SK-N-SH (cell line): ENCODE data around the gene MED26. TPM values are rescaled to one million over a fixed set of nuclear protein-coding genes. Genes with fewer than 3 reads are reported as not detected.

ENCODE experiments used
- CTCF ChIA-PET: fragments of 300-600, 350-600 bp; formaldehyde crosslinking; extraction: SDS; loops from one replicate; lab custom pipeline; 2021; lab: Yijun Ruan, JAX
- POLR2A ChIA-PET: fragments of 350-600 bp; sonication (Branson Sonifier 250); formaldehyde crosslinking; extraction: SDS; loops from one replicate; lab custom pipeline; 2020; ENCODE audit warnings: antibody characterized with exemption, inconsistent platforms; lab: Yijun Ruan, JAX
- DNase-seq: peaks from one replicate; pipeline ENCODE4 v3.0.0; 2012
- H2AFZ ChIP-seq: fragments of 200-600 bp; sonication (generic); 2 replicates; pipeline ENCODE4 v1.8.1; 2016; ENCODE audit warnings: antibody characterized with exemption, mild to moderate bottlenecking, low read depth
- H3F3A ChIP-seq: fragments of 200-600 bp; sonication (generic); replicated peaks from 2 replicates; pipeline ENCODE3; 2016; ENCODE audit warnings: antibody characterized with exemption, mild to moderate bottlenecking; ENCODE audit not compliant: insufficient read depth
- H3K27ac ChIP-seq, 2 experiments: fragments of 200-500 bp in 1 of 2; fragments of 200-600 bp in 1 of 2; sonication (Bioruptor generic) in 1 of 2; sonication (generic), shearing (Covaris generic) in 1 of 2; 2 replicates each; pipeline versions ENCODE4 v1.5.1 to v1.6.1; 2014 to 2016; ENCODE audit warnings: low read depth in 2 of 2, inconsistent platforms in 1 of 2, low read length in 1 of 2, mild to moderate bottlenecking in 1 of 2, mixed read lengths in 1 of 2
- H3K27me3 ChIP-seq: fragments of 200-600 bp; sonication (generic), shearing (Covaris generic); 2 replicates; pipeline ENCODE4 v1.6.1; 2016; ENCODE audit warnings: mixed run types; ENCODE audit not compliant: insufficient read depth
- H3K36me3 ChIP-seq, 2 experiments: fragments of 200-500 bp in 1 of 2; fragments of 200-600 bp in 1 of 2; sonication (Bioruptor generic) in 1 of 2; sonication (generic) in 1 of 2; replicated peaks in 1 of 2; 2 replicates each; pipeline versions ENCODE3 to v1.5.1; 2014 to 2016; ENCODE audit warnings: low read length in 1 of 2, mild to moderate bottlenecking in 1 of 2; ENCODE audit not compliant: insufficient read depth in 2 of 2, control insufficient read depth in 1 of 2
- H3K4me1 ChIP-seq, 2 experiments: fragments of 200-500 bp in 1 of 2; fragments of 200-600 bp in 1 of 2; sonication (Bioruptor generic) in 1 of 2; sonication (generic), shearing (Covaris generic) in 1 of 2; 2 replicates each; pipeline versions ENCODE4 v1.5.1 to v1.6.1; 2014 to 2016; ENCODE audit warnings: low read depth in 1 of 2, low read length in 1 of 2, mixed run types in 1 of 2; ENCODE audit not compliant: insufficient read depth in 2 of 2, control insufficient read depth in 1 of 2
- H3K4me2 ChIP-seq: fragments of 200-600 bp; sonication (generic), shearing (Covaris generic); 2 replicates; pipeline ENCODE4 v1.6.1; 2017; ENCODE audit warnings: mixed run types
- H3K4me3 ChIP-seq, 2 experiments: fragments of 200-500 bp in 1 of 2; fragments of 200-600 bp in 1 of 2; sonication (Bioruptor generic) in 1 of 2; sonication (generic), shearing (Covaris generic) in 1 of 2; 2 replicates each; pipeline versions ENCODE4 v1.5.1 to v1.8.1; 2014 to 2016; ENCODE audit warnings: low read depth in 2 of 2, inconsistent platforms in 1 of 2, low read length in 1 of 2, mild to moderate bottlenecking in 1 of 2, mixed read lengths in 1 of 2, moderate library complexity in 1 of 2
- H3K79me2 ChIP-seq: fragments of 200-600 bp; sonication (generic); 2 replicates; pipeline ENCODE4 v1.8.1; 2017; ENCODE audit warnings: mild to moderate bottlenecking; ENCODE audit not compliant: insufficient read depth
- H3K9ac ChIP-seq: fragments of 200-600 bp; sonication (generic); 2 replicates; pipeline ENCODE4 v1.6.1; 2017; ENCODE audit warnings: mixed run types
- H3K9me2 ChIP-seq: fragments of 200-600 bp; sonication (generic); 2 replicates; pipeline ENCODE4 v1.6.1; 2017; ENCODE audit warnings: mixed run types
- H3K9me3 ChIP-seq: fragments of 200-600 bp; sonication (generic); 2 replicates; pipeline ENCODE4 v1.6.1; 2017; ENCODE audit warnings: mixed run types, mild to moderate bottlenecking, moderate library complexity
- H4K20me1 ChIP-seq: fragments of 200-600 bp; sonication (generic); 2 replicates; pipeline ENCODE4 v1.6.1; 2017; ENCODE audit warnings: mild to moderate bottlenecking, mixed run types; ENCODE audit not compliant: insufficient read depth
- CHD2 ChIP-seq: fragments of 150-350 bp; IDR thresholded peaks from 2 replicates; pipeline ENCODE4 v1.6.1; 2018; ENCODE audit warnings: low read length; ENCODE audit not compliant: partially characterized antibody
- ELF1 ChIP-seq: IDR thresholded peaks from 2 replicates; pipeline ENCODE4 v1.4.0; 2012
- EP300 ChIP-seq, 2 experiments: IDR thresholded peaks; 2 replicates each; pipeline versions ENCODE4 v1.4.0 to v1.6.1; 2012; ENCODE audit warnings: borderline replicate concordance in 1 of 2, low read depth in 1 of 2, low read length in 1 of 2
- GABPA ChIP-seq: IDR thresholded peaks from 2 replicates; pipeline ENCODE4 v1.4.0; 2012; ENCODE audit warnings: low read depth, mild to moderate bottlenecking
- GATA2 ChIP-seq: sonication (generic); formaldehyde crosslinking; IDR thresholded peaks from 2 replicates; pipeline ENCODE4 v1.5.0; 2020; ENCODE audit warnings: mild to moderate bottlenecking, missing genetic modification reagents
- MAX ChIP-seq: IDR thresholded peaks from 2 replicates; pipeline ENCODE4 v1.4.0; 2012; ENCODE audit warnings: low read depth
- MXI1 ChIP-seq: IDR thresholded peaks from 2 replicates; pipeline ENCODE4 v1.6.1; 2012; ENCODE audit warnings: mild to moderate bottlenecking, low read depth, low read length, improper control_type of control experiment
- NRF1 ChIP-seq: IDR thresholded peaks from 2 replicates; pipeline ENCODE4 v1.6.1; 2012; ENCODE audit warnings: low read depth, mild to moderate bottlenecking, low read length
- POLR2AphosphoS5 ChIP-seq: IDR thresholded peaks from 2 replicates; pipeline ENCODE4 v1.6.1; 2012; ENCODE audit warnings: low read depth, low read length
- RFX5 ChIP-seq: IDR thresholded peaks from 2 replicates; pipeline ENCODE4 v1.6.1; 2012; ENCODE audit warnings: mild to moderate bottlenecking, improper control_type of control experiment, low read length
- RXRA ChIP-seq: IDR thresholded peaks from 2 replicates; pipeline ENCODE4 v1.4.0; 2012; ENCODE audit warnings: low read depth, mild to moderate bottlenecking, borderline replicate concordance
- SIN3A ChIP-seq: IDR thresholded peaks from 2 replicates; pipeline ENCODE4 v1.6.1; 2012; ENCODE audit warnings: low read depth, mild to moderate bottlenecking, low read length, moderate library complexity, borderline replicate concordance
- SMC3 ChIP-seq: IDR thresholded peaks from 2 replicates; pipeline ENCODE4 v1.6.1; 2012; ENCODE audit warnings: low read depth, low read length, improper control_type of control experiment
- TAF1 ChIP-seq: IDR thresholded peaks from 2 replicates; pipeline ENCODE4 v1.6.1; 2012; ENCODE audit warnings: low read depth, mild to moderate bottlenecking, low read length, moderate library complexity, borderline replicate concordance
- TCF12 ChIP-seq: IDR thresholded peaks from 2 replicates; pipeline ENCODE4 v1.4.0; 2012
- TEAD4 ChIP-seq: IDR thresholded peaks from 2 replicates; pipeline ENCODE4 v1.4.0; 2012; ENCODE audit warnings: mild to moderate bottlenecking, borderline replicate concordance; ENCODE audit not compliant: insufficient read depth
- YY1 ChIP-seq: IDR thresholded peaks from 2 replicates; pipeline ENCODE4 v1.4.0; 2012; ENCODE audit warnings: low read depth, mild to moderate bottlenecking
- WGBS: methylation state at CpG from one replicate; pipeline ENCODE4 v1.1.6; 2017; ENCODE audit warnings: low lambda C conversion rate; 5-methylcytosine and 5-hydroxymethylcytosine counted together
- polyA plus RNA-seq, 3 experiments: library from polyadenylated mRNA; depleted of rRNA; stranded (reverse); fragments of >200 nt; gene quantifications; 2 replicates each; pipeline ENCODE4 v1.2.3, GENCODE V29; 2012
- TF ChIP-seq, protein P1 (sequence below): IDR thresholded peaks from 2 replicates; pipeline ENCODE4 v1.6.1; 2012; ENCODE audit warnings: mild to moderate bottlenecking, low read depth, low read length, moderate library complexity

The MED26 gene
- polyA plus RNA-seq, 1 of the 3 experiments (the other 2 are of a cell fraction): 3.5 TPM

- TF ChIP-seq RFX5 (no peak), MXI1 (no peak), NRF1 (no peak)
- peaks cover 22 to 47% of the 10 kb centered on the region in 2 experiments for H3K36me3 ChIP-seq
- POLR2A ChIA-PET: interaction anchor here (1.0 to 1.6 kb wide), 5 partner anchors 9 to 388 kb away, joined by 3 to 10 read pairs (median 4); partner anchors contain the start of gene FAM32A
- H3K27me3 ChIP-seq: no peaks in the 10 kb centered on the region
- H3K9ac ChIP-seq: peak overlapping the region; percentile 83
- H3K9me2 ChIP-seq: no peaks in the 10 kb centered on the region
- peaks cover 10 to 30% of the 10 kb centered on the region in 2 experiments; a peak in 3 of 4 replicates for H3K4me1 ChIP-seq
- H3F3A ChIP-seq: no peaks in the 10 kb centered on the region
- no peaks in the 10 kb centered on the region for H3K9me3 ChIP-seq
- peak overlapping the region; percentile 83 to 96 for H3K4me3 ChIP-seq
- H3K27ac ChIP-seq: peak overlapping the region in 1 of 2 experiments; percentile 75; a peak in 1 of 4 replicates
- H4K20me1 ChIP-seq: peaks cover 45% of the 10 kb centered on the region
- H2AFZ ChIP-seq: no peak overlapping the region; the same call in 1 of the 2 replicates
- DNase-seq: no peak
- CTCF ChIA-PET: interaction anchor here (1.4 kb wide), 1 partner anchor 9 kb away, joined by 7 read pairs; no protein-coding TSS in a partner anchor
- H3K4me2 ChIP-seq: peak overlapping the region; percentile 95
- WGBS: 44% methylated on average over 13 of the region's 13 CpGs
- peaks cover 97% of the 10 kb centered on the region for H3K79me2 ChIP-seq
Observed at GRCh38 chr19:16573296-16573695, 54.7 kb downstream of the MED26 start.

- WGBS: 0% methylated on average over 38 of the region's 83 CpGs
- Histone ChIP-seq H3K27ac (peak within 1 kb of the TSS; percentile 75 to 80), H2AFZ (peak within 1 kb of the TSS; percentile 79), H3K79me2 (peaks cover 97% of the 10 kb centered on the region), H3K4me2 (peak within 1 kb of the TSS; percentile 95), H4K20me1 (peaks cover 40% of the 10 kb centered on the region), H3K9me3 (no peaks in the 10 kb centered on the region), H3K9me2 (no peaks in the 10 kb centered on the region), H3K36me3 (peaks cover 22 to 40% of the 10 kb centered on the region in 2 experiments), H3F3A (no peaks in the 10 kb centered on the region), H3K9ac (peak within 1 kb of the TSS; percentile 83), H3K4me3 (peak within 1 kb of the TSS; percentile 85 to 96), H3K27me3 (no peaks in the 10 kb centered on the region)
- peak; percentile 100 for DNase-seq
- POLR2A ChIA-PET: interaction anchor here (0.7 to 1.6 kb wide), 7 partner anchors 10 to 387 kb away, joined by 3 to 10 read pairs (median 4); partner anchors contain the start of genes FAM32A and MED26
- CTCF ChIA-PET: no interaction called here
- no peak for TF ChIP-seq SMC3
- peak in 1 of 2 experiments; percentile 9; a peak in 1 of 4 replicates for TF ChIP-seq EP300 (IDR thresholded peaks at IDR 0.05; ENCODE audit: borderline replicate concordance in 1 of 2, low read depth in 1 of 2, low read length in 1 of 2)
- TF ChIP-seq GABPA: peak; percentile 93
- peak; percentile 64 for TF ChIP-seq CHD2
- TF ChIP-seq GATA2 (CRISPR knock-in tag): no peak
- peak; percentile 96 for TF ChIP-seq ELF1
- no peak for TF ChIP-seq RXRA
- TF ChIP-seq TAF1: peak; percentile 88
- TF ChIP-seq MAX: peak; percentile 82; the same call in 1 of the 2 replicates
- peak; percentile 40; the same call in 1 of the 2 replicates for TF ChIP-seq SIN3A
- TF ChIP-seq MXI1: peak; percentile 90
- peak; percentile 73; the same call in 1 of the 2 replicates for TF ChIP-seq POLR2AphosphoS5
- no peak for TF ChIP-seq TEAD4
- 0 out of 2 replicates have a peak, but pooled peaks have one; percentile 13 for TF ChIP-seq TCF12
- TF ChIP-seq YY1: 0 out of 2 replicates have a peak, but pooled peaks have one; percentile 33
- TF ChIP-seq, protein P1, sequence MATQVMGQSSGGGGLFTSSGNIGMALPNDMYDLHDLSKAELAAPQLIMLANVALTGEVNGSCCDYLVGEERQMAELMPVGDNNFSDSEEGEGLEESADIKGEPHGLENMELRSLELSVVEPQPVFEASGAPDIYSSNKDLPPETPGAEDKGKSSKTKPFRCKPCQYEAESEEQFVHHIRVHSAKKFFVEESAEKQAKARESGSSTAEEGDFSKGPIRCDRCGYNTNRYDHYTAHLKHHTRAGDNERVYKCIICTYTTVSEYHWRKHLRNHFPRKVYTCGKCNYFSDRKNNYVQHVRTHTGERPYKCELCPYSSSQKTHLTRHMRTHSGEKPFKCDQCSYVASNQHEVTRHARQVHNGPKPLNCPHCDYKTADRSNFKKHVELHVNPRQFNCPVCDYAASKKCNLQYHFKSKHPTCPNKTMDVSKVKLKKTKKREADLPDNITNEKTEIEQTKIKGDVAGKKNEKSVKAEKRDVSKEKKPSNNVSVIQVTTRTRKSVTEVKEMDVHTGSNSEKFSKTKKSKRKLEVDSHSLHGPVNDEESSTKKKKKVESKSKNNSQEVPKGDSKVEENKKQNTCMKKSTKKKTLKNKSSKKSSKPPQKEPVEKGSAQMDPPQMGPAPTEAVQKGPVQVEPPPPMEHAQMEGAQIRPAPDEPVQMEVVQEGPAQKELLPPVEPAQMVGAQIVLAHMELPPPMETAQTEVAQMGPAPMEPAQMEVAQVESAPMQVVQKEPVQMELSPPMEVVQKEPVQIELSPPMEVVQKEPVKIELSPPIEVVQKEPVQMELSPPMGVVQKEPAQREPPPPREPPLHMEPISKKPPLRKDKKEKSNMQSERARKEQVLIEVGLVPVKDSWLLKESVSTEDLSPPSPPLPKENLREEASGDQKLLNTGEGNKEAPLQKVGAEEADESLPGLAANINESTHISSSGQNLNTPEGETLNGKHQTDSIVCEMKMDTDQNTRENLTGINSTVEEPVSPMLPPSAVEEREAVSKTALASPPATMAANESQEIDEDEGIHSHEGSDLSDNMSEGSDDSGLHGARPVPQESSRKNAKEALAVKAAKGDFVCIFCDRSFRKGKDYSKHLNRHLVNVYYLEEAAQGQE: peak; percentile 5; the same call in 1 of the 2 replicates
- TF ChIP-seq, all 33 proteins: peak for 12
- peaks cover 10 to 30% of the 10 kb centered on the region in 2 experiments; a peak in 3 of 4 replicates for H3K4me1 ChIP-seq
Observed at GRCh38 chr19:16572332-16573211, 55.4 kb downstream of the MED26 start, which contains the start of gene SLC35E1. TSS of gene SLC35E1 (minus strand) at chr19:16572415. CDS start at chr19:16572364, 51 bp downstream.
